Measurements from ENCODE around the gene MRPS7.
"Not testable (repeated sequence)": the region's sequence is repeated elsewhere in the genome, so short reads cannot be mapped to it uniquely, and the experiment has no call there.

Gene MRPS7

GRCh38 chr17:75244133-75244866 is 17.4 kb upstream of the MRPS7 start:
- no peak for DNase-seq

GRCh38 chr17:75245011-75245410 is 16.7 kb upstream of the MRPS7 start:
- DNase-seq: no peak

DNA sequence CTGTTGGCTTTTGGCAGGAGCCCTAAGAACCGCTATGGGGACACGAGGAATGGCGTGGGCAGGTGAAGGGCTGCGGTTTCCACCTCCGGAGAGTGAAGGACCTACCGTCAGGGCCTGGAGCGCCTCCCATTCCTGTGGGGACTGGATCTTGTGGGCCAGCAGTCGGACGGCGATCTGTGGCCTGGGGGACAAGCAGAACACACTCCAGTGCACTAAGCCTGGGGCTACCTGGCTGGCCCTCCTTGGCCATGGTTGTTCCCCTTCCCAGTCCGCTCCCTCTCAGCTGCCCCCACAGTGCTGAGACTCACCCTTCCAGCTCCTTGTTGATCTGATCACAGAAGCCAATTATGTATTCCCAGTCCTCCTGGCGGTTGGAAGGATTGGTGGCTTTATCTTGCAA is 15.3 kb upstream of the MRPS7 start:
- DNase-seq: no peak

DNA sequence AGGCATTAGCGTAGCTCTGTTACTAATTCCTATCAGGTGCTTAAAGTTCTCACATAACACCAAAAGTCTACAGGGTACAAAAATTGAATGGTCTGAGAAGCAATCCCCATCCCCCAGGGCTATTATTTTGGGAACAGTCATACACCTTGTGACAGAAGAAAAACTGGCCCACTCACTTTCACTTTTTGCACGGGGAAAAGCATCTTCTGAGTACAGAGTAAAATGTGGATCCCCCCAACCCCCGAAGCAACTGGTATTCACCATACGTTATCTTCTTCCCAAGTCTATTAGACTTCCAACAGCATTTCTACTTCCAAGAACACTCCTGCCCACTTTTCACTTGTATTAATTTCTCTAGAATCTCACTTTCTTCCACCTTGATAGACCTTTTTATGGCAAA is 12.1 kb upstream of the MRPS7 start:
- no peak for DNase-seq

- peak; percentile 89 for DNase-seq
Observed at GRCh38 chr17:75250009-75250471, 11.6 kb upstream of the MRPS7 start.

GRCh38 chr17:75252039-75252816 is 9.5 kb upstream of the MRPS7 start:
- DNase-seq: no peak

DNA sequence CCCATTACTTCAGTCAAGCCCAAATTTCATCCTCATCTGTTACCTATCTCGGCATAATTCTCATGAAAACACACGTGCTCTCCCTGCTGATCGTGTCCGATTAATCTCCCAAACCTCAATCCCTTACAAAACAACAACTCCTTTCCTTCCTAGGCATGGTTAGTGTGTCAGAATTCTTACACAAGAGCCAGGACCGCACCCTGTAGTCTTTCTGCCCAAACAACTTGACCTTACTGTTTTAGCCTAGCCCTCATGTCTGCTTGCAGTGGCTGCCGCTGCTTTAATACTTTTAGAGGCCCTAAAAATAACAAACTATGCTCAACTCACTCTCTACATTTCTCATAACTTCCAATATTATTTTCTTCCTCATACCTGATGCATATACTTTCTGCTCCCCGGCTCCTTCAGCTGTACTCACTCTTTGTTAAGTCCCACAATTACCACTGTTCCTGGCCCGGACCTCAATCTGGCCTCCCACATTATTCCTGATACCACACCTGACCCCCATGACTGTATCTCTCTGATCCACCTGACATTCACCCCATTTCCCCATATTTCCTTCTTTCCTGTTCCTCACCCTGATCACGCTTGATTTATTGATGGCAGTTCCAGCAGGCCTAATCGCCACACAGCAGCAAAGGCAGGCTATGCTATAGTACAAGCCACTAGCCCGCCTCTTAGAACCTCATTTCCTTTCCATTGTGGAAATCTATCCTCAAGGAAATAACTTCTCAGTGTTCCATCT is 5.6 kb upstream of the MRPS7 start:
- not testable (repeated sequence) for DNase-seq

GRCh38 chr17:75257228-75257627 is 4.5 kb upstream of the MRPS7 start:
- DNase-seq: not testable (repeated sequence)

- peak; percentile 56 for DNase-seq
Observed at GRCh38 chr17:75260641-75261335, 891 bp upstream of the MRPS7 start.

- no peak for DNase-seq
Observed at GRCh38 chr17:75262112-75262606, 480 bp downstream of the MRPS7 start.

DNA sequence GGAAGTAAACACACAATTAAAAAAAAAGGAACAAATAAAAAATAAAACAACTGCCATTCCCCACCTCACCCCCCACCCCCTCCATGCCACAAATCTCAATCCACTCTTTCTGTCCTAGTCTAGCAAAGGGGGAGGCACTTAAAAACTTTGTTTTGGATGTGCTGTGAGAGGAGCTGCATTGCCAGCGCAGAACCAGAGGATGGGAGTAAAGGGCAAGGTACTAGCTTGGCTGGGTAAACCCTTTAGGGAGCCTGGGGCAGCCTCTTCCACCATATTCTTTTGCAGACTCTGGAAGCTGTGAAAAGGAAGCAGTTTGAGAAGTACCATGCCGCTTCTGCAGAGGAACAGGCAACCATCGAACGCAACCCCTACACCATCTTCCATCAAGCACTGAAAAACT is 1.4 kb downstream of the MRPS7 start:
- DNase-seq: no peak

GRCh38 chr17:75265614-75266315 is 4.1 kb downstream of the MRPS7 start:
- DNase-seq: no peak

DNA sequence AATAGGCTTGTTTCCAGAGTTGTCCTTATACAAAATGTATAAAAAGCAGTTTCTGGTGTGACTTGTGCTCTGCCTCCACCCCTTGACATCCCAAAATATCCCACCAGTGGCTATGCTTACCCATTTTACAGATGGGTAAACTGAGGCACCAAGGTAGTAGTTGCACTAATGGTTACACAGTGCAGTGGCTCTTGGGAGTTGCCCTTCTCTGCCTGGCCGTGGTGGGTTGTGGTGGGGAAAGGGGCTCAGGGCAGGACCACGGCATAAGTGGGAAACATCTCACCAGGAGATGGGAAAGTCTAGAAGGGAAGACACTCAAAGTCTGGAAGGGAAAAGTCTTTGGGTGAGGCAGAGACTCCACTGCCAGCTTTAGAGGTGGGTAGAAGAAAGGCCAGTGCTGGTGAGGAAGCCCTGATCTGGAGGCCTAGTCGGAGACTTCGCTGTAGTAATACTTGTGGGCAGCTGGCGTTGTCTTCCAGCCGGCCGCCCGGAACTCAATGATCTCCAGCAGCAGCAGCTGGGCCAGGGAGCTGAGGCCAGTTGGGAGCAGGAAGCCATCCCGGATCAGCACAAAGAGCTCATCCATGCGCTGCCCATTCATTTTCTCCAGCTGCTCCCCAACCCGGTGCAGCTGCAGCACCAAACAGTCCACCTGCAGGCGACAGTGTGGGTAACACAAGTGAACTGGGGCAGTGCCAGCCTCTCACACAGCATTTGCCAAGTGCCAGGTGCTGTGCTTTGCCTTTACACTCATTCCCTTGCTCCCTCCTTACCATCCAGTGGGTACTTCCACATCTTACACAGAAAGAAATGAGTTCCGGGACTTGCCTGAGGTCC is 4.9 kb downstream of the MRPS7 start:
- DNase-seq: no peak

GRCh38 chr17:75267153-75267410 is 5.4 kb downstream of the MRPS7 start:
- DNase-seq: no peak

DNA sequence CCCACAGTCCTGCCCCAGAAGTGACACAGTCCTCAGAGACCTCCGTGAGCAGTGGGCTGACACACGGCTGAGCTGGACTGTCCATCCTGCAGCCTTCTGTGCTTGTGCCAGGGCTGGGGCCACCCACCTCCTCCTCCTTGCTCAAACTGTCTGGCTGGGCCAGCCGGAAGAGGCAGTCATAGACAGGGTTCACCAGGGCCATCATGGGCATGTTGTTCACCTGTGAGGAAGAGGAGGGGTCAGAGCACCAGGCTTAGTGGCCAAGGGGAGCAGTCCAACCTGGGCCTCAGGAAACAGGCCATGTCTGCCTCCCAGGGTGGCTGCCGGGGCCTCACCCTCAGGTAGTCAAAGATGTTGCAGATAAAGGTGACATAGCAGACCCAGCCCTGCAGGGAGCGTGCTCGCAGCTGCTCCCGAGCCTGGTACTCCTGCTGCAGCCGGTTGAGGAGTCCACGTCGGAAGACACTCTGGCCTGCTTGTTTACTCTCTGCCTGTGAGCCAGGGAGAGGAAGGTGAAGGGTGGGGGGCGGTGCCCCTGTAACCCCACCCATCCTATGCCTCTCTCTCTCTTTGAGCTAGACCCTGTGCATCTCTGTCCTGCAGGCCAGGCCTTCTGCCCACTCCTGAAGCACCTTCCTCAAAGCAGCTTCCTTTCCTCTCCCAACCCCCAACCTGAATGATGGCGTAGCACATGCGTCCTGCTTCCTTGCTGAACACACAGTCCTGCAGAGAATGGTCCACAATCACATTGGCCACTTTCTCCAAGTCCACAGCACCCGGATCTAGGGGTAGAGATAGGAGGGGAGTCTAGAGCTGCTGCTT is 5.9 kb downstream of the MRPS7 start:
- DNase-seq: no peak

- no peak for DNase-seq
Observed at GRCh38 chr17:75269844-75270217, 8.2 kb downstream of the MRPS7 start.

DNA sequence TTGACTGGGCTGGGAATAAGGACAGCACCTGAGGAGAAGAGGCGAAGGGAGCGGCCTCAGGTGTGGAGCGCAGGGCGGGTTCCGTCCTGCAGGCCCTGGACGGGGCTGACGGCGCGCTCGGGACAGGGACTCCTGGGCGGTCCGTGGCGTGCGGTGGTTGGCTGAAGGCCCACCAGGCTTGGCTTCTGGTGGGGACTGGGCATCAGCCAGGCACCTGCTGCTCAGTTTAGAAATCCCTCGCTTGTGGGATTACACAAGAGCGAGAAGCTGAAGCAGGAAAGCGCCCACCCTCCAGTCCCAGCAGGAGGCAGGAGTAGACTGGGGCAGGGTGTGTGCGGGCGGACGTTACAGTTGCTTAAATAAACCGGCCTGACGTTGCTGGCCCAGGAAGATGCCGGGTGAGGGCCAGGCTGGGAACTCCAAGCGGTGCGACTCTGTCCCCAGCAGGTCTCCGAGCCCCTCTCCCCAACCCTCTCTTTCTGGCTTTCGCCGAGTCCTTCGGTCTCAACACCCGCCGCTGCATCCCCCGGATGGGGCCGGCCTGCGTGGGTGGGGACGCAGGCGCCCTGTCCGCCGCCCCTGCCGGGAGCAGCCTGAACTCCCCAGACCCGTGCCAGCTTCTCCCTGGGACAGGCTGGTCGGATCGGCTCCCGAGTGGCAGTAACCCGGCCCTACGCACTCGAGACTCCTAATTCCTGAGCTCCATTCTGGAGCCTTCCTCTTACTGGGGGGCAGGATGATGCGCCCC is 8.7 kb downstream of the MRPS7 start:
- peak; percentile 70 for DNase-seq

DNA sequence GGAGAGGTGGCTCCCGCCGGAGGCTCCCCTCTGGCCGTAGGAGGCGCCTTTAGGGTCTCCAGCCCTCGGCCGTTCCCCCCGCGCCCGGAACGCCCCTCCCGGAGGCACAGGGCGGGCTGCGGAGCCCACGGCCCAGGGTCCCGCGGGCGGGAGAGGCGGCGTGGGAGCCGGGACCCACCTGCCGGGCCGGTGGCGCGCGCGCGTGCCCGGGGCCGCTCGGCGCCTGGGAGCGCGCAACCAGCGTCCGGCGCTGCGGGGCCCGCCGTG is 9.2 kb downstream of the MRPS7 start, which contains the start of gene MIF4GD:
TSS of gene MIF4GD (minus strand) at position 266 of the 267 bp plus-strand sequence. CDS start 1,036 bp downstream, outside the sequence.
- DNase-seq: no peak

DNA sequence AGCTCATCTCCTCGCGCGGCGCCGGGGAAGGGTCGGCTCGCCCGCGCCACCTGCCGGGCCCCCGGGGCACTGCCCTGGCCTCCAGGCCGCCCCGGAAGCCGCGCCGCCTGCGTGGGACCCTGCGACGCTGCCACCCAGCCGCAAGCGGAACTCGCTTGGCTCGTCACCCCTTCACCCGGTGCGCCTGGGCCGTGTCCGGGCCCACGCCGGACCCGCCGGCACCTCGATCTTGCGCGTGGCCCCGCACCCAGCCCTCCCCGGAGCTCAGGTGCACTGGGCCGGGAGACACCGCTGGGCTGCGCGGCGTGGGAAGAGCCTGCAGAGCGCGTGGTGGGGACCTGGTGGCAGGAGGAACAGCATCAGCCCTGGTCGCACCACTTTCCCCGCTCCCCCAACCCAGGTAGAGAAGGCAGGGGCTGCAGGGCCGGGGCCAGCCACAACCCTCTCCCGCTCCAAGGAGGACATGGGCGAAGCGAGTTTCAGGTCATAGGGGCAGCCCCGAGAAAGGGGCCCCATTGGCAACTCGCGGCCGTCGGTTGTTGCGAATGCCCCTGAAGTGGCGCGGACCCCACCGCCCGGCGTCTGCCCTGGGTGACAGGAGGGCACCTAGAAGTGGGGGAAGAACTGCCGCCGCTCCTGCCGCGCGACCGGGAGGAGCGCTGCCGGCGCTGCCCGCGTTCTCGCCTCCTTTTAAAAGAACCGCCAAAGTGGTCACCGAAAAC is 9.7 kb downstream of the MRPS7 start:
- DNase-seq: peak; percentile 93
